ENCODE data around the gene DUS3L. TPM values are rescaled to one million over a fixed set of nuclear protein-coding genes. Genes with fewer than 3 reads are reported as not detected.

DUS3L gene
- total and polyA plus RNA-seq, 10 donors: 22.7 to 63.9 (median 38.8) TPM

GRCh38 chr19:5743630-5744029 lies 47.3 kb downstream of the DUS3L start:
- Histone ChIP-seq H3K4me1 (no peaks in the 10 kb centered on the region), H3K27ac (no peak overlapping the region), H3K27me3 (replicated peaks in 1 of 7) (peaks cover 0 to 20% (median 0%) of the 10 kb centered on the region in 7 donors), H3K4me3 (no peak overlapping the region), H3K36me3 (no peaks in the 10 kb centered on the region), H3K9me3 (peaks cover 0 to 3% (median 0%) of the 10 kb centered on the region in 8 donors)
- DNase-seq: no peak
- intact Hi-C loops (cut with DNase I; ENCODE audit: low total_unique reads): no loop called here
- TF ChIP-seq POLR2A (IDR thresholded peaks at IDR 0.05): no peak
- no peak for TF ChIP-seq CTCF (IDR thresholded peaks at IDR 0.05 in 8 of 11, conservative IDR thresholded peaks at IDR 0.05 in 3 of 11)
- no peak for TF ChIP-seq POLR2AphosphoS5 (IDR thresholded peaks at IDR 0.05)

GRCh38 chr19:5742051-5742450 lies 48.9 kb downstream of the DUS3L start:
- intact Hi-C loops (cut with DNase I; ENCODE audit: low total_unique reads): no loop called here
- DNase-seq: no peak
- 87 to 91% (median 87%) methylated on average over 19 of the region's 19 CpGs for WGBS, 5 donors
- H3K4me3 ChIP-seq: no peak overlapping the region
- H3K27ac ChIP-seq: no peak overlapping the region
- H3K36me3 ChIP-seq: no peaks in the 10 kb centered on the region
- H3K27me3 ChIP-seq (replicated peaks in 1 of 7): peaks cover 0 to 9% (median 0%) of the 10 kb centered on the region in 7 donors
- TF ChIP-seq CTCF (IDR thresholded peaks at IDR 0.05 in 8 of 11, conservative IDR thresholded peaks at IDR 0.05 in 3 of 11): no peak
- TF ChIP-seq POLR2A (IDR thresholded peaks at IDR 0.05): no peak
- no peak for TF ChIP-seq POLR2AphosphoS5 (IDR thresholded peaks at IDR 0.05)
- H3K4me1 ChIP-seq: no peaks in the 10 kb centered on the region
- H3K9me3 ChIP-seq: peaks cover 0 to 3% (median 0%) of the 10 kb centered on the region in 8 donors

GRCh38 chr19:5738423-5738822 lies 52.5 kb downstream of the DUS3L start:
- DNase-seq: no peak
- no peak overlapping the region for H3K4me3 ChIP-seq
- no peaks in the 10 kb centered on the region for H3K4me1 ChIP-seq
- intact Hi-C loops (cut with DNase I; ENCODE audit: low total_unique reads): no loop called here
- H3K36me3 ChIP-seq: no peaks in the 10 kb centered on the region
- no peak overlapping the region for H3K27ac ChIP-seq
- no peak for TF ChIP-seq CTCF (IDR thresholded peaks at IDR 0.05 in 8 of 11, conservative IDR thresholded peaks at IDR 0.05 in 3 of 11)
- no peak for TF ChIP-seq POLR2AphosphoS5 (IDR thresholded peaks at IDR 0.05)
- TF ChIP-seq POLR2A (IDR thresholded peaks at IDR 0.05): no peak
- 79 to 86% (median 85%) methylated on average over 8 of the region's 8 CpGs for WGBS, 5 donors
- H3K27me3 ChIP-seq (replicated peaks in 1 of 7): peaks cover 0 to 13% (median 0%) of the 10 kb centered on the region in 7 donors
- H3K9me3 ChIP-seq: peaks cover 0 to 3% (median 0%) of the 10 kb centered on the region in 8 donors

Other genes with a start within 250 kb of the DUS3L start
- gene TINCR, start 223.2 kb downstream of the DUS3L start, total RNA-seq: under 1 TPM in 5 of 7 donors, not detected in 2; 0.26 to 0.73 (median 0.27) TPM
- gene TINCR, start 223.2 kb downstream of the DUS3L start, polyA plus RNA-seq: under 1 TPM; 0.05 to 0.10 (median 0.09) TPM
- gene SAFB2, start 168.4 kb downstream of the DUS3L start, total RNA-seq: 100 to 1,000 TPM in 6 of 7 donors, 10 to 100 TPM in 1; 73.4 to 146 (median 117) TPM
- 10 to 100 TPM; 34.8 to 90.6 (median 60.1) TPM for gene SAFB2, start 168.4 kb downstream of the DUS3L start, polyA plus RNA-seq
- 100 to 1,000 TPM in 5 of 7 donors, 10 to 100 TPM in 2; 94.5 to 161 (median 112) TPM for gene SAFB, start 168.1 kb downstream of the DUS3L start, total RNA-seq
- 10 to 100 TPM; 41.7 to 70.0 (median 64.8) TPM for gene SAFB, start 168.1 kb downstream of the DUS3L start, polyA plus RNA-seq
- 10 to 100 TPM; 15.7 to 41.0 (median 36.8) TPM for gene MICOS13, start 110.6 kb downstream of the DUS3L start, total RNA-seq
- 10 to 100 TPM; 71.0 to 89.5 (median 78.0) TPM for gene MICOS13, start 110.6 kb downstream of the DUS3L start, polyA plus RNA-seq
- 1 to 10 TPM; 1.9 to 8.8 (median 3.1) TPM for gene HSD11B1L, start 110.1 kb downstream of the DUS3L start, total RNA-seq
- 1 to 10 TPM; 3.3 to 5.5 (median 3.8) TPM for gene HSD11B1L, start 110.1 kb downstream of the DUS3L start, polyA plus RNA-seq
- 100 to 1,000 TPM; 294 to 922 (median 652) TPM for gene RPL36, start 100.9 kb downstream of the DUS3L start, total RNA-seq
- gene RPL36, start 100.9 kb downstream of the DUS3L start, polyA plus RNA-seq: 1,000 to 10,000 TPM; 2,501 to 2,825 (median 2,795) TPM
- gene LONP1, start 71.0 kb downstream of the DUS3L start, total RNA-seq: 10 to 100 TPM; 33.1 to 65.8 (median 56.5) TPM
- gene LONP1, start 71.0 kb downstream of the DUS3L start, polyA plus RNA-seq: 10 to 100 TPM; 29.2 to 48.2 (median 42.6) TPM
- gene CATSPERD, start 70.5 kb downstream of the DUS3L start, total RNA-seq: not detected
- gene CATSPERD, start 70.5 kb downstream of the DUS3L start, polyA plus RNA-seq: not detected
- gene PRR22, start 6.4 kb downstream of the DUS3L start, total RNA-seq: 1 to 10 TPM; 1.4 to 4.7 (median 2.4) TPM
- gene PRR22, start 6.4 kb downstream of the DUS3L start, polyA plus RNA-seq: 10 to 100 TPM in 2 of 3 donors, 1 to 10 TPM in 1; 4.9 to 11.4 (median 10.6) TPM
- gene NRTN, start 13.9 kb upstream of the DUS3L start, total RNA-seq: 1 to 10 TPM in 1 of 7 donors, under 1 TPM in 2, not detected in 4; 0.32 to 2.3 (median 0.72) TPM
- gene NRTN, start 13.9 kb upstream of the DUS3L start, polyA plus RNA-seq: under 1 TPM in 2 of 3 donors, not detected in 1; 0.29 to 0.30 TPM
- under 1 TPM in 2 of 7 donors, not detected in 5; 0.20 to 0.44 TPM for gene FUT6, start 48.5 kb upstream of the DUS3L start, total RNA-seq
- under 1 TPM; 0.06 to 0.13 (median 0.07) TPM for gene FUT6, start 48.5 kb upstream of the DUS3L start, polyA plus RNA-seq
- not detected for gene FUT3, start 60.3 kb upstream of the DUS3L start, total RNA-seq
- gene FUT3, start 60.3 kb upstream of the DUS3L start, polyA plus RNA-seq: under 1 TPM in 2 of 3 donors, not detected in 1; 0.06 to 0.12 TPM
- gene FUT5, start 79.4 kb upstream of the DUS3L start, total RNA-seq: not detected
- not detected for gene FUT5, start 79.4 kb upstream of the DUS3L start, polyA plus RNA-seq
- 100 to 1,000 TPM in 6 of 7 donors, 10 to 100 TPM in 1; 83.8 to 156 (median 116) TPM for gene NDUFA11, start 112.6 kb upstream of the DUS3L start, total RNA-seq
- 100 to 1,000 TPM; 252 to 377 (median 345) TPM for gene NDUFA11, start 112.6 kb upstream of the DUS3L start, polyA plus RNA-seq
- gene VMAC, start 113.7 kb upstream of the DUS3L start, total RNA-seq: 10 to 100 TPM in 6 of 7 donors, 1 to 10 TPM in 1; 8.5 to 15.9 (median 12.5) TPM
- gene VMAC, start 113.7 kb upstream of the DUS3L start, polyA plus RNA-seq: 1 to 10 TPM; 2.1 to 9.6 (median 3.3) TPM
- gene CAPS, start 123.1 kb upstream of the DUS3L start, total RNA-seq: 10 to 100 TPM; 14.7 to 20.7 (median 17.6) TPM
- 10 to 100 TPM; 23.7 to 61.8 (median 51.3) TPM for gene CAPS, start 123.1 kb upstream of the DUS3L start, polyA plus RNA-seq
- 10 to 100 TPM; 68.5 to 92.9 (median 71.2) TPM for gene RANBP3, start 187.0 kb upstream of the DUS3L start, total RNA-seq
- 10 to 100 TPM; 27.5 to 44.3 (median 30.2) TPM for gene RANBP3, start 187.0 kb upstream of the DUS3L start, polyA plus RNA-seq

Data from spleen (tissue), 11 donors.